Keratinocyte (primary cell): ENCODE data around the gene CABLES2.

Source experiments
- CTCF ChIP-seq, 3 experiments: IDR thresholded peaks in 1 of 3; conservative IDR thresholded peaks in 1 of 3; optimal IDR thresholded peaks in 1 of 3; 2 replicates in 2 of 3; 3 replicates in 1 of 3; pipeline versions ENCODE3 to v1.5.1; 2011; ENCODE audit warnings: low read length in 3 of 3, mild to moderate bottlenecking in 3 of 3, moderate library complexity in 2 of 3, control low read depth in 1 of 3, inconsistent platforms in 1 of 3; ENCODE audit not compliant: insufficient read depth in 2 of 3; ENCODE audit errors: extremely low read depth in 1 of 3
- EZH2 ChIP-seq: IDR thresholded peaks from one replicate; pipeline ENCODE4 v1.6.1; 2012; ENCODE audit warnings: inconsistent platforms, mild to moderate bottlenecking, low read length, moderate library complexity

- TF ChIP-seq EZH2 = no peak
- no peak for TF ChIP-seq CTCF (optimal IDR thresholded peaks at IDR 0.05 in 1 of 3, IDR thresholded peaks at IDR 0.05 in 1 of 3, conservative IDR thresholded peaks at IDR 0.05 in 1 of 3; ENCODE audit: extremely low read depth in 1 of 3, insufficient read depth in 2 of 3, low read length in 3 of 3)
Measured at GRCh38 chr20:62350098-62350628, 56.9 kb downstream of the CABLES2 start.
